ENCODE measurements around the gene PNLIPRP3. TPM values are rescaled to one million over a fixed set of nuclear protein-coding genes. Genes with fewer than 3 reads are reported as not detected.

PNLIPRP3 gene
- total and polyA plus RNA-seq, 2 donors (not counting 3 experiments of a cell fraction or from before 2014, with no cell fraction given) = not detected

DNA sequence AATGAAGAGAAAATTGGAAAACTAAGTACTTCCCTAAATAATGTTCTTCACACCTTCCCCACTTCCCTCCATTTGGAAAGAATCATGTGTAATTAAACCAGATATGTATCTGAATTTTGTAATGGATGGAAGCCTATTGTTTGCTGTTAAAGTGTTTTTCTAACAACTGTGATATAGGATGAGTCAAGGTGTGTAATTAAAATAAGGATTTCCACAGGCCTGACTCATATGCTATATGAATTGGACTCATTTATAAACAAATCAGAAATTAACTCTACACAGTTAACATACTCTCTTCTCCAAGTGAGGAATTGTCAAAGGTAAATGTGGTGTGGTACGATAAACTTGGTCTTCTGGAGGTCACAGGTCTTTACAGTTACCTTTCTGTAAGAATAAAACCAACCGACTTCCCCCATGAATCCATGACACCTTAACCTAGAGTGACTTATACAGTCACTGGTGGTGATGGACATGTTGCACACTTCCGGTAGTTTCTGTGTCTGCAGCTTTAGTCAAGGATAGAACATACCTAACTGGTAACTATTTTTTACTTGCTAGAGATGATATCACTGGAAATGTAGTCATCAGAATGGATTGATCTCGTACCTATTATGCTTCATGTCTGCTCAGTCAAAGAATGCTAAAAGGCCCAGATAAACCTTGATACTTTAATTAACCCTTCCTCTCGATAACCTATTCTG, 12.8 kb downstream of the PNLIPRP3 start:
- no peaks in the 10 kb centered on the region for H3K4me1 ChIP-seq (ENCODE audit: control insufficient read depth, extremely low read depth, insufficient read depth, low read length)
- H3K9me1 ChIP-seq (replicated peaks; ENCODE audit: control insufficient read depth, extremely low read depth, insufficient read depth, low read length) = no peaks in the 10 kb centered on the region
- no peaks in the 10 kb centered on the region for H3K36me3 ChIP-seq (ENCODE audit: control insufficient read depth in 2 of 2, extremely low read depth in 1 of 2, insufficient read depth in 2 of 2, low read length in 2 of 2)
- FAIRE-seq (no peak), DNase-seq (ENCODE audit: low read depth, low spot score) (no peak)
- H3K79me2 ChIP-seq (ENCODE audit: control insufficient read depth, insufficient read depth, low read length) = no peaks in the 10 kb centered on the region
- POLR2A ChIA-PET = no interaction called here
- no peaks in the 10 kb centered on the region for H3K27me3 ChIP-seq (ENCODE audit: control insufficient read depth in 2 of 2, insufficient read depth in 2 of 2, low read length in 2 of 2)
- no peak overlapping the region for H3K4me3 ChIP-seq (replicated peaks in 1 of 3; ENCODE audit: insufficient read depth in 1 of 3, low read depth in 1 of 3, low read length in 3 of 3)
- H3K9ac ChIP-seq (replicated peaks; ENCODE audit: extremely low read depth, insufficient read depth, low read length) = no peak overlapping the region
- TF ChIP-seq GATA2 (IDR thresholded peaks at IDR 0.05; ENCODE audit: insufficient read depth, insufficient read length, low read depth, low read length) = no peak
- TF ChIP-seq POLR2A (IDR thresholded peaks at IDR 0.05; ENCODE audit: low read depth, low read length) = no peak
- no peak for TF ChIP-seq POLR2AphosphoS5 (IDR thresholded peaks at IDR 0.05; ENCODE audit: insufficient read depth, low read depth, low read length)
- no peak for TF ChIP-seq JUN (IDR thresholded peaks at IDR 0.05; ENCODE audit: borderline replicate concordance, insufficient read depth, insufficient read length, low read depth)
- no peak for TF ChIP-seq MYC (IDR thresholded peaks at IDR 0.05; ENCODE audit: low read depth, low read length)
- no peak for TF ChIP-seq FOS (IDR thresholded peaks at IDR 0.05; ENCODE audit: borderline replicate concordance, insufficient read depth, low read length)
- TF ChIP-seq, protein P1, sequence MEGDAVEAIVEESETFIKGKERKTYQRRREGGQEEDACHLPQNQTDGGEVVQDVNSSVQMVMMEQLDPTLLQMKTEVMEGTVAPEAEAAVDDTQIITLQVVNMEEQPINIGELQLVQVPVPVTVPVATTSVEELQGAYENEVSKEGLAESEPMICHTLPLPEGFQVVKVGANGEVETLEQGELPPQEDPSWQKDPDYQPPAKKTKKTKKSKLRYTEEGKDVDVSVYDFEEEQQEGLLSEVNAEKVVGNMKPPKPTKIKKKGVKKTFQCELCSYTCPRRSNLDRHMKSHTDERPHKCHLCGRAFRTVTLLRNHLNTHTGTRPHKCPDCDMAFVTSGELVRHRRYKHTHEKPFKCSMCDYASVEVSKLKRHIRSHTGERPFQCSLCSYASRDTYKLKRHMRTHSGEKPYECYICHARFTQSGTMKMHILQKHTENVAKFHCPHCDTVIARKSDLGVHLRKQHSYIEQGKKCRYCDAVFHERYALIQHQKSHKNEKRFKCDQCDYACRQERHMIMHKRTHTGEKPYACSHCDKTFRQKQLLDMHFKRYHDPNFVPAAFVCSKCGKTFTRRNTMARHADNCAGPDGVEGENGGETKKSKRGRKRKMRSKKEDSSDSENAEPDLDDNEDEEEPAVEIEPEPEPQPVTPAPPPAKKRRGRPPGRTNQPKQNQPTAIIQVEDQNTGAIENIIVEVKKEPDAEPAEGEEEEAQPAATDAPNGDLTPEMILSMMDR (IDR thresholded peaks at IDR 0.05; ENCODE audit: extremely low read depth in 1 of 2, insufficient read depth in 1 of 2, low read depth in 1 of 2, low read length in 2 of 2) = no peak
- H3K4me2 ChIP-seq (ENCODE audit: insufficient read depth, low read length) = no peak overlapping the region
- H4K20me1 ChIP-seq (replicated peaks; ENCODE audit: control insufficient read depth, extremely low read depth, insufficient read depth, low read length) = no peaks in the 10 kb centered on the region
- dilution Hi-C loops (cut with MboI; ENCODE audit: extremely low pct_ligation_motif_present, low sequenced_read_pairs) (no loop called here), intact Hi-C loops (cut with micrococcal nuclease) (no loop called here)
- CTCF ChIA-PET = no interaction called here
- H3K9me3 ChIP-seq (replicated peaks; ENCODE audit: control insufficient read depth, insufficient read depth, low read length) = no peaks in the 10 kb centered on the region
- BruUV-seq (replicated peaks) = no TSS peak
- H3K27ac ChIP-seq (ENCODE audit: insufficient read depth, low read depth, low read length) = no peak overlapping the region
- no peak overlapping the region for H2AFZ ChIP-seq (ENCODE audit: low read depth, low read length)

Measured in endothelial cell of umbilical vein (primary cell).